SK-N-MC (cell line): ENCODE data around the gene GRM2.

Experiments used
- DNase-seq: peaks from one replicate; pipeline ENCODE4 v3.0.0-alpha.2; 2011; ENCODE audit warnings: low read depth, low spot score
- H3K27ac ChIP-seq: fragments of 200-600 bp; sonication (generic); 2 replicates; pipeline ENCODE4 v1.5.1; 2016; ENCODE audit warnings: mixed run types
- H3K36me3 ChIP-seq: fragments of 200-600 bp; sonication (generic); 2 replicates; pipeline ENCODE4 v1.6.1; 2017; ENCODE audit warnings: antibody characterized with exemption, low read length, mixed read lengths; ENCODE audit not compliant: insufficient read depth
- H3K4me3 ChIP-seq: fragments of 200-600 bp; sonication (generic); 2 replicates; pipeline ENCODE4 v1.5.1; 2016
- H3K9ac ChIP-seq: fragments of 200-600 bp; sonication (generic); 2 replicates; pipeline ENCODE4 v1.8.0; 2017; ENCODE audit warnings: mixed run types, mixed read lengths; ENCODE audit not compliant: insufficient read length
- H3K9me3 ChIP-seq: fragments of 200-600 bp; sonication (generic); 2 replicates; pipeline ENCODE4 v1.6.1; 2017; ENCODE audit warnings: low read depth, mild to moderate bottlenecking, antibody characterized with exemption, low read length, moderate library complexity, mixed read lengths
- EZH2 ChIP-seq: fragments of 200-600 bp; sonication (generic); IDR thresholded peaks from one replicate; pipeline ENCODE4 v1.6.1; 2017; ENCODE audit warnings: antibody characterized with exemption
- FOXP2 ChIP-seq: optimal IDR thresholded peaks from 2 replicates; pipeline ENCODE3; 2011; ENCODE audit warnings: mild to moderate bottlenecking, moderate library complexity; ENCODE audit not compliant: insufficient read depth; ENCODE audit errors: extremely low read length, control extremely low read depth
- POLR2AphosphoS5 ChIP-seq: IDR thresholded peaks from 2 replicates; pipeline ENCODE4 v1.6.1; 2012; ENCODE audit warnings: mild to moderate bottlenecking, low read depth, low read length, borderline replicate concordance

GRM2 gene

DNA sequence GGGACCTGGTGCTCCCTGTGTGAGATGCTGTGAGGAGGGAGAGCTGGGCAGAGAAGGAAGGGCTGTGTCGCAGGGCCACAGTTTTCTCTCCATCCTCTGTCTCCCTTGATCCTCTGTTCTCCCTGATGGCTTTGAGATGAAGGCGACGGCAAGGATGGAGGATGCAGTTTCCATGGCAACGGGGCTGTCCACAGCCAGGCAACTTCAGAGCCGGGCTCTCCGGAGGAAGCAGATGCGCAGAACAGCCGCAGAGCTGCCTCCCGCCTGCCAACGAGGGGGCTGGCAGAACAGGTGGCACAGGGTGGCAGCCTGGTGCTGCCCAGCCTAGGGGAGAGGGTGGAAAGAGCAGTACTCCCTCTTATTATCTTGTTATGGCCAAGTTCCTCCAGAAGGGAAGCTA lies 9.9 kb upstream of the GRM2 start:
- Histone ChIP-seq H3K4me3 (no peak overlapping the region), H3K9me3 (no peaks in the 10 kb centered on the region), H3K9ac (no peak overlapping the region), H3K36me3 (no peaks in the 10 kb centered on the region), H3K27ac (no peak overlapping the region)
- no peak for DNase-seq
- TF ChIP-seq POLR2AphosphoS5, result no peak
- TF ChIP-seq EZH2, result no peak
- TF ChIP-seq FOXP2, result no peak

DNA sequence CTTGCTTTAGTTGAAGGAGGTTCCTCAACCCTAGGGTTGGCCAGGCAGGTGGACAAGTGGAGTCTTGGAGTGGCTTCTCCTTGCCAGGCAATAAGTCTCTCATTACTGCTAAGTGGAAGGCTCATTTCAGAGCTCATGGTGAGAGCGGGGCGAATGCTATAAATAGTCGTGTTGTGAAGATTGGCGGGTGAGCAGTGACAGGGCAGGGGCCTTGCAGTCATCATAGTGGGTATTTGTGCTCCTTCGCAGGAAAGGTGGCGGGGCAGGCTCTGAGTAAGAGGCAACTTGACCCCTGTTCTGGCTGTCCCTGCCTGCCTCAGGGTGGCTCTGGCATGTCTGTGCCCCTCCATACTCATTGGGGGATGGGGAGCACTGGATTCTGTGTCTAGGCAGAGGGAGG lies 8.7 kb upstream of the GRM2 start:
- Histone ChIP-seq H3K27ac (no peak overlapping the region), H3K4me3 (no peak overlapping the region), H3K9ac (no peak overlapping the region), H3K9me3 (no peaks in the 10 kb centered on the region), H3K36me3 (no peaks in the 10 kb centered on the region)
- no peak for DNase-seq
- TF ChIP-seq POLR2AphosphoS5, result no peak
- no peak for TF ChIP-seq FOXP2
- TF ChIP-seq EZH2, result no peak

DNA sequence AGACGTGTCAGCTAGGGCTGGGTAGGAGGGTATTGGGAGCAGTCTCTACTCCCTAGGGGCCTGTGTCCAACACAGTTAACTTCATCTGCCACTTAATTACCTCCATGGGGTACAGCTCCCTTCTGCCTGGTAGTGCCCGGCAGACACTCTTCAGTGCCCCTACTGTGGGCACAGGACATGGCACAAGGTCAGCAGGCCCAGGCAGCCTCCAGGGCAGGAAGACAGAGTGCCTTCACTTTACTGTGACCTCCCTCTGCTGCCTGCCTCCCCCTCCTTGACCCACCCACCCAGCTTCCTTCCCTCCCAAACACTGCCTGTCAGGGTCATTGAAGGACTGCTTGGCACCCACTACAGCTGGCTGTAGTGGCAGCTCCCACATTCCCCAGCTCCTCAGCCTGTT lies 6.5 kb upstream of the GRM2 start:
- H3K36me3 ChIP-seq, result no peaks in the 10 kb centered on the region
- no peak for DNase-seq
- H3K27ac ChIP-seq, result no peak overlapping the region
- no peak for TF ChIP-seq FOXP2
- TF ChIP-seq POLR2AphosphoS5, result no peak
- no peak for TF ChIP-seq EZH2
- H3K9me3 ChIP-seq, result no peaks in the 10 kb centered on the region
- H3K9ac ChIP-seq, result no peak overlapping the region
- no peak overlapping the region for H3K4me3 ChIP-seq

DNA sequence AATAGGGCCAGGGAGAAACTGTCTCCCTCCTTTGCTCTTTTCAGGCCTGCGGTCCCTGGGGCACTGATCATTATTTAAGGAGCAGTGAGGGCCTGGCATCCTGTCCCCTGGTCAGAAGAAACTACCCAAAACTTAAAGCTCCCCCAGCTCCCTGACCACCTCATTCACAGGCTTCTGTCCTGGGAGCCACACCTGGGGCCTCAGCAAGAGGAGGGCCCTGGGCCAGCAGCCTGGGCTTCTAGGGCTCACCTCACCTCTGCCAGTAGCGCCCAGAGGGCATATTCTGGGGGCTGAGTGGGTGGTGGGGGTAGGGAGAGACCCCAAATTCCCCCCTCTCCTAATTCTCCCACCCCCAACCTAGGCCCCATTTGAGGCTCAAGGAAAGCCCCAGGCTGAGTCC lies 4.7 kb upstream of the GRM2 start:
- no peak for TF ChIP-seq POLR2AphosphoS5
- TF ChIP-seq FOXP2, result no peak
- no peak for TF ChIP-seq EZH2
- Histone ChIP-seq H3K9ac (no peak overlapping the region), H3K27ac (no peak overlapping the region), H3K4me3 (no peak overlapping the region), H3K9me3 (no peaks in the 10 kb centered on the region), H3K36me3 (no peaks in the 10 kb centered on the region)
- DNase-seq, result no peak

DNA sequence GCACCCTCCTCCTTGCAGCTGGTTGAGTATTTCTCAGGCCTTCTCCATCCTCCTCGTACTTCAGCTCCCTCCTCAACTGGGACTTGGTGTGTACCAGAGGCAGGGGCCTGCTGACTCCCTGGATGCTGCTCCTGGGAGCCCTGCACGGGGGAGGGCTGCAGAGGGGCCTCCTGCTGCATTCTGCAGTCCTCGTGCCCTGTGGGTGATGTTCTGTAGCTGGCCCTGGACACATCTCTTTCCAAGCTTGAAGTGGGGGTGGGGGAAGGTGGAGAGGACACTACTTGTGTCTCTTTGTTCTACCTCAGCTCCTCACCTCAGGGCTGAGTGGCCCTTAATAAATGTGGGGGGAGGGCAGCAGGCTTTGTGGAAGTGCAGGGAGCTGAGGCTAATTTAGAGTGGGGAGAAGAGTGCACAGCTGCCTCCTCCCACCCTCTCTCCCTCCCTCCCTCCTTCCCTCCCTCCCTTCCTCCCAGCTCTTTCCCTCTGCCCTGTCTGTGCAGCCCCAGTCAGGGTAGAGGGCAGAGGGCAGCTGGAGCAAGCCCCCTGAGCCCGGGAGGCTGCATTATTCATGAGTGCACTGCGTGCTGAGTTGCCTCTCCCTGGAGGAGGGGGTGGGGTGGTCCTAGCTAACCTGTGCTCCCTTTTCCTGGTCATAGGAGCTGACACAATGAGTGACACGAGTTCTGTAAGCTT lies 3.7 kb upstream of the GRM2 start:
- H3K9me3 ChIP-seq, result no peaks in the 10 kb centered on the region
- H3K4me3 ChIP-seq, result no peak overlapping the region
- no peak overlapping the region for H3K9ac ChIP-seq
- H3K27ac ChIP-seq, result no peak overlapping the region
- TF ChIP-seq EZH2, result no peak
- no peak for DNase-seq
- no peaks in the 10 kb centered on the region for H3K36me3 ChIP-seq

DNA sequence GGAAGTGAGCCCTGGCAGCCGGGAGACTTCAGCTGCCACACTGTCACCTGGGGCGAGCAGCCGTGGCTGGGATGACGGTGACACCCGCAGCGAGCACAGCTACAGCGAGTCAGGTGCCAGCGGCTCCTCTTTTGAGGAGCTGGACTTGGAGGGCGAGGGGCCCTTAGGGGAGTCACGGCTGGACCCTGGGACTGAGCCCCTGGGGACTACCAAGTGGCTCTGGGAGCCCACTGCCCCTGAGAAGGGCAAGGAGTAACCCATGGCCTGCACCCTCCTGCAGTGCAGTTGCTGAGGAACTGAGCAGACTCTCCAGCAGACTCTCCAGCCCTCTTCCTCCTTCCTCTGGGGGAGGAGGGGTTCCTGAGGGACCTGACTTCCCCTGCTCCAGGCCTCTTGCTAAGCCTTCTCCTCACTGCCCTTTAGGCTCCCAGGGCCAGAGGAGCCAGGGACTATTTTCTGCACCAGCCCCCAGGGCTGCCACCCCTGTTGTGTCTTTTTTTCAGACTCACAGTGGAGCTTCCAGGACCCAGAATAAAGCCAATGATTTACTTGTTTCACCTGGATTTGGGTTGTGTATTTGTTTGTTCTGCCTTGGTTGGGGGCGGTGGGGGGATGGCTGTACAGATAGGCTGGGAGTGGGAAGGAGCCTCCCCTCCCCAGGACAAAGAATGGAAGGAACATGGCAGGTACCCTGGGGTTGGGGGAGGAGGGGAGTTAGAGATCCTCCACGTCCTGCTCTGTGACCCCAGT lies 2.9 kb upstream of the GRM2 start:
- H3K9me3 ChIP-seq, result no peaks in the 10 kb centered on the region
- TF ChIP-seq POLR2AphosphoS5 (no peak), EZH2 (no peak), FOXP2 (no peak)

DNA sequence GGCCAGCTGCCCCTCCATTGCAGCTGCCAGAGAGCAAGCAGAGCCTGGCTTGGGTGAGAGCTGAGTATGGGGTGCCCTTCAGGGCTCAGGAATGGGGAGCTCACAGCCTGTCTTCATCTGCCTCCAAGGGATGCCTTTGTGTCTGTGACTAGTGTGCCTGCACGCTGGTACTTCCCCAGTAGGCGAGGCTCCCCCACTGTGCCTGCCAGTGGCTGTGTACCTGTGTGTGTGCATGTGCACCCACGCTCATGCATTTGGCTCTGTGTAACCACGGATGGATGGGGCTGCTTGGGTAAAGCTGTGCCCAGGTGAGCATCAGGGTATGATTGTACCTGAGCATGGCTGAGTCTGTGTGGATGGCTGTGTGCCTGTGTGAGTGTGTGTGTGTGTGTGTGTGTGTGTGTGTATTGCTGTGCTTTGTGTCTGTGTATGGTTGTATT lies 2.3 kb upstream of the GRM2 start:
- H3K4me3 ChIP-seq, result no peak overlapping the region
- H3K9ac ChIP-seq, result no peak overlapping the region
- no peak overlapping the region for H3K27ac ChIP-seq
- H3K36me3 ChIP-seq, result no peaks in the 10 kb centered on the region
- TF ChIP-seq FOXP2, result no peak
- no peak for TF ChIP-seq POLR2AphosphoS5
- TF ChIP-seq EZH2, result no peak
- DNase-seq, result no peak
- H3K9me3 ChIP-seq, result no peaks in the 10 kb centered on the region

More for the DNA sequence above, 2.9 kb upstream of the GRM2 start:
- Histone ChIP-seq H3K36me3 (no peaks in the 10 kb centered on the region), H3K27ac (no peak overlapping the region), H3K4me3 (no peak overlapping the region), H3K9ac (no peak overlapping the region)
- DNase-seq, result no peak

DNA sequence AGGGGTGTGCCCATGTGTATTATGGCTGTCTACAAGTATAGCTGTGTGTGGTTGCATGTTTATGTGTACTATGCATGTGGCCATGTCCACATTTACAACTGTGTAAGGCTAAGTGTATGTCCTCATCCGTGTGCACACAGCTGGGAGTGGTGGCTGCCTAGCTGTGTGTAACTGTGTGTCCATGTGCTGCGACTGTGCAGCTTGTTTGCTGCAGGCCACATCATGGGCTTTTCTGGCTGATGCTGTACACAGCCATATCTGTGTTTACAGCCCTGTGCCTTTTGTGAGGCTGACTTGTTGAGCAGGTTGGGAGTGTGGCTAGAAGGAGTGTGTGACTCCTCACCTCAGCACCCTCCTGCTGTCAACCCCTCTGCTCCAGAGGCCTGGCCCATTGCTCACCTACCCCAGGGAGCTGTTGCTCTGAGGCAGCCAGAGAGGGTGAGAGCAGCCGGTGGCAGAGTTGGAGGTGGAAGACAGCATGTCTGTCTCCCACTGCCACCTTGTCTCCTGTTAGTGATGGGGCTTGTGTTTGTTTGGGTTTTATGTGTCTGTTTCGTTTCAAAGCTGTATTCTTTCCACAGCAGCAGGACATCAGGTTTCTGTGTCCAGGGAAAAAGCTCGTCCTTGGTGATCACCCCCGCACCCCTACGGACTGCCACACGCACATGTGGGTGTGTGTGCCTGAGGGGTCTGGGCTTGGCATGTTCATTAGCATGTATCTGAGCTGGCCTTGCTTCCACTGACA lies 1.4 kb upstream of the GRM2 start:
- H3K27ac ChIP-seq, result no peak overlapping the region
- TF ChIP-seq POLR2AphosphoS5 (no peak), FOXP2 (no peak), EZH2 (no peak)
- no peaks in the 10 kb centered on the region for H3K36me3 ChIP-seq
- DNase-seq, result no peak
- H3K9ac ChIP-seq, result no peak overlapping the region
- no peaks in the 10 kb centered on the region for H3K9me3 ChIP-seq
- no peak overlapping the region for H3K4me3 ChIP-seq
